Measurements from ENCODE around the gene GPRIN3. TPM values are rescaled to one million over a fixed set of nuclear protein-coding genes. Genes with fewer than 3 reads are reported as not detected.

Gene GPRIN3
- total RNA-seq, 1 experiment from 2014 or later = 7.6 TPM

DNA sequence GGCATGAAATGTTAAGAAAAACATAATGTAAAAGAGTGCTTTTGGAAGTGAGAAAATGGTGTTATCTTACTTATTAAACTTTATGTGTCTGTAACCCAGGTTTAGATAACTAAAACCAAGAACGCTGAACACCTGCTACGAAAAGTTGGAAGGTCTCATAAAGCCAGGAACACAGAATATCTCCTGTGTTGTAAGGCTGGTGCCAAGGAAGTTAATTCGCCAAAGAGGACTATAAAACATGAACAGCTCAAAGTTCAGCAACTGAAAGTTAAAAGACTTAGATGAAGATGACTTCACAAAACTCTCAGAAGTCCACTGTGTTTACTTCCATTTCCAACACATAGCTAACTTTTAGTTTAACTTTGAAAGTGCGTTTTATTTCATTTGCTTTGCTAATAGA lies 54.3 kb downstream of the GPRIN3 start:
- no peak for DNase-seq
- CTCF ChIA-PET = no interaction called here
- intact Hi-C loops (cut with micrococcal nuclease; ENCODE audit: unreplicated experiment) = loop anchor here (10.0 kb wide), 1 partner anchor 181 kb away; no protein-coding TSS in a partner anchor
- H3K36me3 Mint-ChIP-seq (ENCODE audit: insufficient read depth, unreplicated experiment) = no peaks in the 10 kb centered on the region
- TF ChIP-seq, protein P1, sequence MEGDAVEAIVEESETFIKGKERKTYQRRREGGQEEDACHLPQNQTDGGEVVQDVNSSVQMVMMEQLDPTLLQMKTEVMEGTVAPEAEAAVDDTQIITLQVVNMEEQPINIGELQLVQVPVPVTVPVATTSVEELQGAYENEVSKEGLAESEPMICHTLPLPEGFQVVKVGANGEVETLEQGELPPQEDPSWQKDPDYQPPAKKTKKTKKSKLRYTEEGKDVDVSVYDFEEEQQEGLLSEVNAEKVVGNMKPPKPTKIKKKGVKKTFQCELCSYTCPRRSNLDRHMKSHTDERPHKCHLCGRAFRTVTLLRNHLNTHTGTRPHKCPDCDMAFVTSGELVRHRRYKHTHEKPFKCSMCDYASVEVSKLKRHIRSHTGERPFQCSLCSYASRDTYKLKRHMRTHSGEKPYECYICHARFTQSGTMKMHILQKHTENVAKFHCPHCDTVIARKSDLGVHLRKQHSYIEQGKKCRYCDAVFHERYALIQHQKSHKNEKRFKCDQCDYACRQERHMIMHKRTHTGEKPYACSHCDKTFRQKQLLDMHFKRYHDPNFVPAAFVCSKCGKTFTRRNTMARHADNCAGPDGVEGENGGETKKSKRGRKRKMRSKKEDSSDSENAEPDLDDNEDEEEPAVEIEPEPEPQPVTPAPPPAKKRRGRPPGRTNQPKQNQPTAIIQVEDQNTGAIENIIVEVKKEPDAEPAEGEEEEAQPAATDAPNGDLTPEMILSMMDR (IDR thresholded peaks at IDR 0.05; ENCODE audit: unreplicated experiment) = no peak
- H3K4me3 Mint-ChIP-seq (ENCODE audit: low read depth, unreplicated experiment) = no peak overlapping the region
- no peaks in the 10 kb centered on the region for H3K9me3 Mint-ChIP-seq (ENCODE audit: low read depth, unreplicated experiment)
- no TSS peak for BruUV-seq (replicated peaks)
- H3K4me1 Mint-ChIP-seq (ENCODE audit: low read depth, unreplicated experiment) = no peaks in the 10 kb centered on the region
- H3K27ac Mint-ChIP-seq (ENCODE audit: unreplicated experiment) = no peak overlapping the region
- no peaks in the 10 kb centered on the region for H3K27me3 Mint-ChIP-seq (ENCODE audit: unreplicated experiment)

DNA sequence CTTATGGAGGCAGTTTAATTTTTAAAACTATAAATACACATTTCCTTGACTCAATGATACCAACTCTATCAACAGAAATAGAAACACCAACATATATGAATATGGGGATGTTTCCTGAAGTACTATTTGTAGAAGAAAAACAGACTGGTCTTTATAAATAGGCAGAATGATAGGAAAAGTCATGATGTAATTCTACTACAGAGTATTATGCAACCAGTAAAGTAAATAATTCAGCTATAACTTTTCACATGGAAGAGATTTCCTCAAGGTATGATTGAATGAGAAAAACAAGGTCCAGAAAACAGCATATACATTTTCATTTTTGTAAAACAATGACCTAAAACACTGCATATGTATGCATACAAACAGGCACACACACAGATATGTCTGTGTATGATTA lies 56.2 kb downstream of the GPRIN3 start:
- Mint-ChIP-seq H3K36me3 (ENCODE audit: insufficient read depth, unreplicated experiment) (no peaks in the 10 kb centered on the region), H3K27me3 (ENCODE audit: unreplicated experiment) (no peaks in the 10 kb centered on the region), H3K27ac (ENCODE audit: unreplicated experiment) (no peak overlapping the region), H3K4me3 (ENCODE audit: low read depth, unreplicated experiment) (no peak overlapping the region), H3K4me1 (ENCODE audit: low read depth, unreplicated experiment) (no peaks in the 10 kb centered on the region), H3K9me3 (ENCODE audit: low read depth, unreplicated experiment) (no peaks in the 10 kb centered on the region)
- BruUV-seq (replicated peaks) = no TSS peak
- CTCF ChIA-PET = no interaction called here
- DNase-seq = no peak
- intact Hi-C loops (cut with micrococcal nuclease; ENCODE audit: unreplicated experiment) = loop anchor here (10.0 kb wide), 1 partner anchor 183 kb away; no protein-coding TSS in a partner anchor
- TF ChIP-seq, protein P1 (IDR thresholded peaks at IDR 0.05; ENCODE audit: unreplicated experiment) = no peak

DNA sequence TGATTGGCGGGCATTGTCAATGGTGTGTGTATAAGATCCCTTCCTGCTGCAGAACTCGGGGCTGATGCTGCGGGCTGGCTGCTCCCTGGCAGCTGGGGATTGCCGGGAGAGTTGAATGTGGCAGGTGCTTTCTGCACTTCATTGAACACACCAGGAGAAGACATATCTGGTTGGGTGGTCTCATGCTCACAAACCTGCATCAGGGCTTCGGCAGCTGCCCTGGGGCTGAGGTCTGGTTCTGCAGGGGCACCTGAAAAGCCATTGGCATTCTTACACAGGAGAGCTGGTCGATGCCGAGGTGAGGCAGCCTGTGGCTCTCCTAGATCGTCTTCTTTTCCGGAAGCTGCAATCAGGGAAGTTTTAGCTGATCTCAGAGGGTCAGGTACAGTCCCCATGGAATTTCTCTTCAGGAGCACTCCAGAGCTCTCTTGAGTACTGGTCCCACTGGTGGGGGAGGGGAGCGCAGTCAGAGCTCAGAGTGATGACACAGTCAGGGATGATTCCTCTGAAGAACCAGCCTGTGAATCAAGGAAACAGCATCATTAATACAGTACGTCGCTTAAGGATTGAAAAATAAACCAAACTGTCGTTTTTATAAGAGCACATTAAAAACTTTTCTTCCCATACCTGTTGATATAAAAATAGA lies 57.8 kb downstream of the GPRIN3 start:
- DNase-seq = no peak
- intact Hi-C loops (cut with micrococcal nuclease; ENCODE audit: unreplicated experiment) = loop anchor here (10.0 kb wide), 1 partner anchor 185 kb away; no protein-coding TSS in a partner anchor
- Mint-ChIP-seq H3K27ac (ENCODE audit: unreplicated experiment) (no peak overlapping the region), H3K9me3 (ENCODE audit: low read depth, unreplicated experiment) (no peaks in the 10 kb centered on the region), H3K4me1 (ENCODE audit: low read depth, unreplicated experiment) (no peaks in the 10 kb centered on the region), H3K36me3 (ENCODE audit: insufficient read depth, unreplicated experiment) (no peaks in the 10 kb centered on the region), H3K27me3 (ENCODE audit: unreplicated experiment) (no peaks in the 10 kb centered on the region), H3K4me3 (ENCODE audit: low read depth, unreplicated experiment) (no peak overlapping the region)
- CTCF ChIA-PET = no interaction called here
- BruUV-seq (replicated peaks) = no TSS peak
- TF ChIP-seq, protein P1 (IDR thresholded peaks at IDR 0.05; ENCODE audit: unreplicated experiment) = no peak

DNA sequence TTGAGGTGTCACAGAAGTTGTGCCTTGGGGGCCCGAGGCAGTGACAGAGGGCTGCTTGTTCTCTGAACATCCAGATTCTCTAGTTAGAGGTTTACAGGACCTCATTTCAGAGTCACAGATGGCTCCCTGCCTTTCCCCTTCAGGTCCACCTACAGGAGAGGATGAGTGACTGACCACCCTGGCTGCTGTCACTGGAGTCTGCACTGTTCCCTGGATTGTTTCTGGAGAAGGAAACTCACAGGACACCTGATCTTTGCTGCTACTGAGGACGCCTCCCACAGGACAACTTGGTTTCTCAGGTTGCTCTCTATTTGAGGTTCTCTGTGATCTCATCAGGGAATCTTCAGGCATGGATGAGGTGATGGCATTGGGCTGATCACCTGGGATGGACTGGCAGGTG lies 58.3 kb downstream of the GPRIN3 start:
- H3K36me3 Mint-ChIP-seq (ENCODE audit: insufficient read depth, unreplicated experiment) = no peaks in the 10 kb centered on the region
- no TSS peak for BruUV-seq (replicated peaks)

More for the DNA sequence above, 58.3 kb downstream of the GPRIN3 start:
- no peak for DNase-seq
- H3K27ac Mint-ChIP-seq (ENCODE audit: unreplicated experiment) = no peak overlapping the region
- H3K27me3 Mint-ChIP-seq (ENCODE audit: unreplicated experiment) = no peaks in the 10 kb centered on the region
- H3K4me1 Mint-ChIP-seq (ENCODE audit: low read depth, unreplicated experiment) = no peaks in the 10 kb centered on the region
- intact Hi-C loops (cut with micrococcal nuclease; ENCODE audit: unreplicated experiment) = no loop called here
- no peaks in the 10 kb centered on the region for H3K9me3 Mint-ChIP-seq (ENCODE audit: low read depth, unreplicated experiment)
- H3K4me3 Mint-ChIP-seq (ENCODE audit: low read depth, unreplicated experiment) = no peak overlapping the region
- CTCF ChIA-PET = no interaction called here
- TF ChIP-seq, protein P1 (IDR thresholded peaks at IDR 0.05; ENCODE audit: unreplicated experiment) = no peak

All from Calu3 (cell line).